ENCODE data around the gene AK8.

- TF ChIP-seq CTCF (IDR thresholded peaks at IDR 0.05; ENCODE audit: low read depth, low read length, missing input control) = no peak
- no peak for TF ChIP-seq EGR1 (IDR thresholded peaks at IDR 0.05; ENCODE audit: low read depth in 2 of 2)
- no peak for TF ChIP-seq GABPA (IDR thresholded peaks at IDR 0.05 in 1 of 2, conservative IDR thresholded peaks at IDR 0.05 in 1 of 2)
- TF ChIP-seq, protein P1, sequence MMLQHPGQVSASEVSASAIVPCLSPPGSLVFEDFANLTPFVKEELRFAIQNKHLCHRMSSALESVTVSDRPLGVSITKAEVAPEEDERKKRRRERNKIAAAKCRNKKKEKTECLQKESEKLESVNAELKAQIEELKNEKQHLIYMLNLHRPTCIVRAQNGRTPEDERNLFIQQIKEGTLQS (IDR thresholded peaks at IDR 0.05) = no peak
- TF ChIP-seq ZBTB33 (IDR thresholded peaks at IDR 0.05) = no peak
Measured at GRCh38 chr9:132833550-132834121, 44.4 kb downstream of the AK8 start.
